ENCODE results near the gene ACTR3C.

- TF ChIP-seq CTCF (IDR thresholded peaks at IDR 0.05; ENCODE audit: low read depth, low read length, poor library complexity, severe bottlenecking), result no peak
- TF ChIP-seq EZH2phosphoT487 (IDR thresholded peaks at IDR 0.05; ENCODE audit: borderline replicate concordance, low read length), result no peak
Measured at GRCh38 chr7:150346922-150347321, 23.6 kb upstream of the ACTR3C start.

All from DOHH2 (cell line).